ENCODE results near the gene ADPRHL1. TPM values are rescaled to one million over a fixed set of nuclear protein-coding genes. Genes with fewer than 3 reads are reported as not detected.

The ADPRHL1 gene
- total RNA-seq, 1 experiment from 2014 or later, result 1.4 TPM

DNA sequence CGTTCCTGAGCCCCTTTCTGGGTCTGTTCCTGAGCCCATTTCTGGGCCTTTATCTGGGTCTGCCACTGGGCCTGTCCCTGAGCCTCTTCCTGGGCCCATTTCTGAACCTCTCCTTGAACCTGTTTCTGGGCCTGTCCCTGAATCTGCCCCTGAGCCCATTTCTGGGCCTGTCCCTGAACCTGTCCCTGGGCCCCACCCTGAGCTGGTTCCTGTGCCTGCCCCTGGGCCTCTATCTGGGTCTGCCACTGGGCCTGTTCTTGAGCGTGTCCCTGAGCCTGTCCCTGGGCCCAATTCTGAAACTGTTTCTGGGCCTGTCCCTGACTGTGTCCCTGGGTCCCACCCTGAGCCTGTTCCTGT lies 48.9 kb downstream of the ADPRHL1 start:
- no peak for DNase-seq

DNA sequence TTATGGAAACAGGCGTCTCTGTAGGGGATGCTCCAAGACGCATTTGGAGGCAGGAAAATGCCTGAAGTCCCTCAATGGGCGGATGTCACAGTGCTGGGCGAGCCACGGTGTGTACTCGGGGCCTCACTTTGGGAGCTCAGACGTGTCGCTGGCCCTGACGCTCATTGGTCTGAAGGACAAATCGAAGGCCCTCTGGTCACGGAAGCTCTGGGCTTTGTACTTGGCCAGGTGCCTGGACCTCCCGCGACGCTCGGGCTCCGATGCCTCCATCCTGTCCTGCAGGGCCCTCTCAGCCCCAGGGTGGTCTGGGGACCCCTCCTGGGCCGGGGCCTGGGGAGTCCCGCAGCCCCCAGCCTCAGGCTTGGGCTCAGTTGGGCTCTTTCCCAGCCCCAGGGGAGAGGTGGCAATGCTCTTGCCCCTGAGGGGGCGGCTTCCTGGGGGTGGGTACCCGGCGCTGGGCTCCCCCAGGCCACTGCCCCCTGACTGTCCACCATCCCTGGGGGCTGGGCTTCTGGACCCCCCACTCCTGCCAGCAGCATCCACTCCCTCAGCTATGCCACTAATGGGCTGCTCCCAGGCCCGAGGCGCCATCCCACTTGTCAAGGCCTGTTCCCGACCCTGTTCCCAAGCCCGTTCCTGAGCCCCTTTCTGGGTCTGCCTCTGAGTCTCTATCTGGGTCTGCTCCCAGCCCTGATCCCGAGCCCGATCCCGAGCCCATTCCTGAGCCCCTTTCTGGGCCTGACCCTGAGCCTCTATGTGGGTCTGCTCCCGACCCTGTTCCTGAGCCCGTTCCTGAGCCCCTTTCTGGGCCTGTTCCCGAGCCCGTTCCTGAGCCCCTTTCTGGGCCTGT lies 49.8 kb downstream of the ADPRHL1 start:
- no peaks in the 10 kb centered on the region for H3K36me3 ChIP-seq (replicated peaks; ENCODE audit: control insufficient read depth, insufficient read depth, low read length)
- H3K4me3 ChIP-seq (ENCODE audit: insufficient read depth, low read depth, low read length), result no peak overlapping the region
- no peaks in the 10 kb centered on the region for H3K27me3 ChIP-seq (ENCODE audit: control insufficient read depth, insufficient read depth, low read length)
- DNase-seq, result peak; percentile 44

More for the DNA sequence above, 48.9 kb downstream of the ADPRHL1 start:
- no peaks in the 10 kb centered on the region for H3K36me3 ChIP-seq (replicated peaks; ENCODE audit: control insufficient read depth, insufficient read depth, low read length)
- H3K27me3 ChIP-seq (ENCODE audit: control insufficient read depth, insufficient read depth, low read length), result no peaks in the 10 kb centered on the region
- no peak overlapping the region for H3K4me3 ChIP-seq (ENCODE audit: insufficient read depth, low read depth, low read length)

GRCh38 chr13:113402471-113403254 lies 50.6 kb downstream of the ADPRHL1 start:
- Histone ChIP-seq H3K4me3 (ENCODE audit: insufficient read depth, low read depth, low read length) (no peak overlapping the region), H3K27me3 (ENCODE audit: control insufficient read depth, insufficient read depth, low read length) (no peaks in the 10 kb centered on the region), H3K36me3 (replicated peaks; ENCODE audit: control insufficient read depth, insufficient read depth, low read length) (no peaks in the 10 kb centered on the region)
- DNase-seq, result peak; percentile 65

DNA sequence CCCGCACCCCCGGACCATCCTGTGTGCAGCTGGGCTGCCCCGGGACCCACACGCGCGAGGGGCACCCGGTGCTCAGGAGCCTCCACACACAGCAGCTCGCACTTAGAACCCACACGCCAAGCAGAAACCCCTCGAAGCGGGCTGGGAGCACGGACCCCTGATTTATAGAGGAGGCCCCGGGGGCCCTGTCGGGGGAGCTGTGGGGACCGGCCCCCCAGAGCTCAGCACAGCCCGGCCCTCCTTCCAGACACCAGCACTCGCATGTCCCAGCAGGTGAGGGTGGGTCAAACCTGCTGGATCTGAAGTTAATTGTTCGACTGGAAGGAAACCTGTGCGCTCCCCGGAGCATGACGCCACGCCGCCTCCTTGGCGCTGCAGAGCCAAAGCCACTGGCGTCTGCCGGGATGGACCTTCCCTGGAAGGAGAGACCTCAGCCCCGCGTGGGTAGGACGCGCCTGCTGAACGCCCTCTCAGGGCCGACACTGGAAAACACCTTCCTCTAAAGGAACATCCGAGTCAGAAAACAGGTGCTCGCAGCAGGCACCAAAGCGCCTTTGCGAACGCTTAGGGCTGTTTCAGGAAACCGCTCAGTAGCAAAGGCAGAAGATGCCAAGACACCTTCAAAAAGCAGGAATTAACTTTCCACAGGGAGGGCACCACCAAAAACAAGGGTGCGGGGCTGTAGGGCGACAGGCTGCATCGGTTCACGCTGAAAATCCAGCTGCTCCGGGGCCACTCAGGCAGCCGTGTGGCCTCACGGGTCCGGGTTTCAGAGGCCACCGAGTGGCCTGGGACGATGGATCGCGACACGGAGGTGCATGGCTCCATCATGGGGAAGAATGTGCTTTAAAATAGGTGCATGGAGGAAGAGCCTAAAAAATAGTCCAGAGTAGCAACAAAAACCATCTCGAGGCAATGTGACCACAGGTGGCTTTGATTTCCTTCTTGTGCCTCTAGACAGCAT lies 51.6 kb downstream of the ADPRHL1 start:
- no peak overlapping the region for H3K4me3 ChIP-seq (ENCODE audit: insufficient read depth, low read depth, low read length)
- no peaks in the 10 kb centered on the region for H3K27me3 ChIP-seq (ENCODE audit: control insufficient read depth, insufficient read depth, low read length)
- peak; percentile 64 for DNase-seq

GRCh38 chr13:113400621-113401451 lies 52.5 kb downstream of the ADPRHL1 start:
- H3K4me3 ChIP-seq (ENCODE audit: insufficient read depth, low read depth, low read length), result no peak overlapping the region
- peak; percentile 48 for DNase-seq
- no peaks in the 10 kb centered on the region for H3K36me3 ChIP-seq (replicated peaks; ENCODE audit: control insufficient read depth, insufficient read depth, low read length)
- no peaks in the 10 kb centered on the region for H3K27me3 ChIP-seq (ENCODE audit: control insufficient read depth, insufficient read depth, low read length)

More for the DNA sequence above, 51.6 kb downstream of the ADPRHL1 start:
- no peaks in the 10 kb centered on the region for H3K36me3 ChIP-seq (replicated peaks; ENCODE audit: control insufficient read depth, insufficient read depth, low read length)

DNA sequence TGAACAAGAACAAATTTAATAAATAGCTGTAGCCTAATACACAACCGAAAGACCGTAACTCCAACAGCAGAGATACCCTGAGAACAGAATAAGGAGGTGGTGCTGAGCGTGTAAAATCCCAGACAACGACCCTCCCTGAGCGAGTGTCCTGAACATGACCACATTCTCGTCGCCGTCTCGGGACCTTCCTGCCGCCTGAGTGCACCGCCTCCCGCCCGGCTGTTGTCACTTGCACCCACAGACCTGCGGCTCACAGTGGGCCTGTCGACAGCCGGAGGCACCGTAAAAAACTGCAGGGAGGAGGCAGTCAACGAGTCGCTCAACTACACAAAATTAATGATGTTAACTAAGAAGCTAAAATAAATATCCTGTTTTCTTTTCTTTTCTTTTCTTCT lies 53.5 kb downstream of the ADPRHL1 start:
- DNase-seq, result peak; percentile 48
- Histone ChIP-seq H3K36me3 (replicated peaks; ENCODE audit: control insufficient read depth, insufficient read depth, low read length) (no peaks in the 10 kb centered on the region), H3K4me3 (ENCODE audit: insufficient read depth, low read depth, low read length) (no peak overlapping the region), H3K27me3 (ENCODE audit: control insufficient read depth, insufficient read depth, low read length) (no peaks in the 10 kb centered on the region)

- no peaks in the 10 kb centered on the region for H3K36me3 ChIP-seq (replicated peaks; ENCODE audit: control insufficient read depth, insufficient read depth, low read length)
- no peak overlapping the region for H3K4me3 ChIP-seq (ENCODE audit: insufficient read depth, low read depth, low read length)
- DNase-seq, result peak; percentile 78
- no peaks in the 10 kb centered on the region for H3K27me3 ChIP-seq (ENCODE audit: control insufficient read depth, insufficient read depth, low read length)
Measured at GRCh38 chr13:113398963-113399754, 54.1 kb downstream of the ADPRHL1 start.

DNA sequence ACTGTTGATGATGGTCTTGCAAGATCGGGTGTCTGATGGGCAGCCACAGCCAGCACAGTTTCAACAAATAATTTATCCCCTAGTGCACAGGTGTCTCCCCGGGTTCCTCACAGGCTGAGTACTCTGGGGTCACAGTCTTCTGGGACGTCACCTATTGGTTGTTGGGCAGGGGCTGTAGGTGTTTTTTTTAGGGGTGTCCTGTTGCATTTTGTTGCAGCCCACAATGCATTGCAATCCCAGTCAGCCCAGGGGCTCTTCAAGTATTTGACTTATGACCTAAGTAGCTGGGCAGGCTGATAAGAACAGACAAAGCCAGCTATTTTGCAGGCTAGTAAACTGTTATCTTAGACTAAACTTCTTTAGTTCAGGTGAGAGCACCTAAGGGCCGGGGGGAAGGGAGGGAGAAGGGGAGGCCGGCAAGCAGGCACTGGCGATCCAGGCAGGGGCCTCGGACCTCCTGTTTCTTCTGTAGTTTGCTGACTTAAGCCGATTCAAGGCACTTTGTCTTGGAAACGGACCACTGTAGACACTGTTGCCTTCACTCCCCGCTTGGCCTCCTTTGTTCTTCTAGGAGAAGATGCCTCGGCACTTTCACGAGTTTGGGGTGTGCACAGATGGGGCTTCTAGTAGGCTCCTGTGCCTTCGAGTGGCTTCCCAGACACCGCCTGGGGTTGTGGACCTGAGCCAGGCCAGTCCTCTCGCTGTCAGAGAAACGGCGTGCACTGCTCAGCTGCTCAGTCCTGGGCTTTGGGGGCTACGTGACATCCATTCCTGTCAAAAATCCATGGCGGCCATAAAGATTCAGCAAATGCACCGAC lies 55.5 kb downstream of the ADPRHL1 start:
- DNase-seq, result peak; percentile 43
- Histone ChIP-seq H3K36me3 (replicated peaks; ENCODE audit: control insufficient read depth, insufficient read depth, low read length) (no peaks in the 10 kb centered on the region), H3K4me3 (ENCODE audit: insufficient read depth, low read depth, low read length) (no peak overlapping the region)

DNA sequence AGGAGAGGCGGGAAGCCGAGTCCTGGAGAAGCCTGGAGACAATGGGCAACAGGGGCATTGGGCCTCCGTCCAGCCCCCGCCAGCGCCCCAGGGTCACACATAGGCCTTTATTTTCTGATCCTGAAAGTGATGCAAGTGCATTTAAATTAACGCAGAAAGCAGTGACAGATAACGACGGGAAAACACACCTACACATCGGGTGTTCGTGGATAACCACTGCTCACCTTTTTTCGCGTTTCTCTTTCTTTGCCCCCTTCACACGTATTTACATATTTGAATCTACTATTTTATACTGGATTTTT lies 59.0 kb downstream of the ADPRHL1 start:
- Histone ChIP-seq H3K4me3 (ENCODE audit: insufficient read depth, low read depth, low read length) (no peak overlapping the region), H3K27me3 (ENCODE audit: control insufficient read depth, insufficient read depth, low read length) (no peaks in the 10 kb centered on the region), H3K36me3 (replicated peaks; ENCODE audit: control insufficient read depth, insufficient read depth, low read length) (no peaks in the 10 kb centered on the region)

More for the DNA sequence above, 55.5 kb downstream of the ADPRHL1 start:
- H3K27me3 ChIP-seq (ENCODE audit: control insufficient read depth, insufficient read depth, low read length), result no peaks in the 10 kb centered on the region

GRCh38 chr13:113393563-113394338 lies 59.5 kb downstream of the ADPRHL1 start:
- no peaks in the 10 kb centered on the region for H3K36me3 ChIP-seq (replicated peaks; ENCODE audit: control insufficient read depth, insufficient read depth, low read length)
- peak overlapping the region; percentile 56 for H3K4me3 ChIP-seq (ENCODE audit: insufficient read depth, low read depth, low read length)
- DNase-seq, result peak; percentile 98
- H3K27me3 ChIP-seq (ENCODE audit: control insufficient read depth, insufficient read depth, low read length), result no peaks in the 10 kb centered on the region

More for the DNA sequence above, 59.0 kb downstream of the ADPRHL1 start:
- no peak for DNase-seq

DNA sequence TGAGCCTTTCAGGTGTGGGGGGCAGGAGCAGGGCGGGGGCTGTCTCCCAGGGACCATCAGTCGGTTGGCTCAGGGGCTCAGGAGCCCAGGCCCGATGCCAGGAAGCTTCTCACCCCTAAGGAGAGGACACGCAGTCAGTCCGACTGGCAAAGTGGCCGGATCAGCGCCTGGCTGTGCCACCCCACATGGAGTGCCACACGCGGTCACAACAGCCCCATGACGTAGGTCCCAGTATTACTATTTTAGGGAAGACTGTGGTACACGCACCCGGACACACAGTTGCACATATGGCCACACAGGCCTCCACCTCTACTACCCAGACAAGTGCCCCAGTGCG lies 60.1 kb downstream of the ADPRHL1 start:
- Histone ChIP-seq H3K36me3 (replicated peaks; ENCODE audit: control insufficient read depth, insufficient read depth, low read length) (no peaks in the 10 kb centered on the region), H3K27me3 (ENCODE audit: control insufficient read depth, insufficient read depth, low read length) (no peaks in the 10 kb centered on the region), H3K4me3 (ENCODE audit: insufficient read depth, low read depth, low read length) (peak overlapping the region; percentile 56)
- peak; percentile 26 for DNase-seq

DNA sequence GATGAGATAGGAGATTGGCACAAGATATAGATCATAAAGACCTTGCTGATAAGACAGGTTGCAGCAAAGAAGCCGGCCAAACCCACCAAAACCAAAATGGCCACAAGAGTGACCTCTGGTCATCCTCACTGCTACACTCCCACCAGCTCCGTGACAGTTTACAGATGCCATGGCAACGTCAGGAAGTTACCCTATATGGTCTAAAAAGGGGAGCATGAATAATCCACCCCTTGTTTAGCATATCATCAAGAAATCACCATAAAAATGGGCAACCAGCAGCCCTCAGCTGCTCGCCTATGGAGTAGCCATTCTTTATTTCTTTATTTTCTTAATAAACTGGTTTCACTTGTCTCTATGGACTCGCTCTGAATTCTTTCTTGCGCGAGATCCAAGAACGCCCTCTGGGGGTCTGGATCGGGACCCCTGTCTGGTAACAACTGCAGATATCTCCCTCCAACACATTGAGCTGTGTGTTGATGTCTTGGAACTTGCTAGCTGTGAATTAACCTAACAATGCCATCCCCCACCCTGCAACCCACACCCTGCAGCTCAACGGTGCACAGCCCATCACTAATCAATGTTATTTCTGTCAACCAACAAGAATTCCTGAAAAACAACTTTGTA lies 62.3 kb downstream of the ADPRHL1 start:
- Histone ChIP-seq H3K27me3 (ENCODE audit: control insufficient read depth, insufficient read depth, low read length) (no peaks in the 10 kb centered on the region), H3K4me3 (ENCODE audit: insufficient read depth, low read depth, low read length) (no peak overlapping the region), H3K36me3 (replicated peaks; ENCODE audit: control insufficient read depth, insufficient read depth, low read length) (no peaks in the 10 kb centered on the region)
- DNase-seq, result peak; percentile 73

Data from H7 (cell line).